Astrocyte of the spinal cord (primary cell): Measurements from ENCODE around the gene CRNKL1.

Experiments
- DNase-seq: peaks from one replicate; pipeline ENCODE4 v3.0.0; 2011; ENCODE audit warnings: low read depth, low spot score
- H3K4me3 ChIP-seq: 2 replicates; pipeline ENCODE4 v1.5.1; 2011; ENCODE audit warnings: low read depth, mild to moderate bottlenecking, low read length, moderate library complexity
- CTCF ChIP-seq: IDR thresholded peaks from 2 replicates; pipeline ENCODE4 v1.5.1; 2012; ENCODE audit warnings: low read depth, mild to moderate bottlenecking, low read length, inconsistent platforms
- in situ Hi-C: cut with HindIII; loops from 2 replicates; pipeline ENCODE4 v1.10.0; 2017; ENCODE audit warnings: low sequenced_read_pairs

The CRNKL1 gene

GRCh38 chr20:20089939-20090338 lies 37.7 kb upstream of the CRNKL1 start:
- in situ Hi-C loops = no loop called here
- no peak for DNase-seq
- no peak overlapping the region for H3K4me3 ChIP-seq
- TF ChIP-seq CTCF = no peak

- no peak for TF ChIP-seq CTCF
- in situ Hi-C loops = no loop called here
- H3K4me3 ChIP-seq = no peak overlapping the region
- no peak for DNase-seq
These were observed 36.8 kb upstream of the CRNKL1 start for GRCh38 chr20:20089018-20089417.

- TF ChIP-seq CTCF = no peak
- DNase-seq = no peak
These were observed 33.5 kb upstream of the CRNKL1 start for GRCh38 chr20:20085812-20086211.

GRCh38 chr20:20085071-20085470 lies 32.8 kb upstream of the CRNKL1 start:
- no peak for DNase-seq
- no peak for TF ChIP-seq CTCF
- no peak overlapping the region for H3K4me3 ChIP-seq
- in situ Hi-C loops = no loop called here

More at GRCh38 chr20:20085812-20086211, 33.5 kb upstream of the CRNKL1 start:
- no peak overlapping the region for H3K4me3 ChIP-seq
- in situ Hi-C loops = no loop called here

- no peak for DNase-seq
- no peak for TF ChIP-seq CTCF
- in situ Hi-C loops = no loop called here
- H3K4me3 ChIP-seq = no peak overlapping the region
These were observed 32.1 kb upstream of the CRNKL1 start for GRCh38 chr20:20084296-20084752.

- TF ChIP-seq CTCF = peak; percentile 40
- H3K4me3 ChIP-seq = no peak overlapping the region
- in situ Hi-C loops = no loop called here
- DNase-seq = peak; percentile 35
These were observed 31.5 kb upstream of the CRNKL1 start for GRCh38 chr20:20083807-20084206.
